ENCODE measurements around the gene MLEC. TPM values are rescaled to one million over a fixed set of nuclear protein-coding genes. Genes with fewer than 3 reads are reported as not detected.

MLEC gene
- total and polyA plus RNA-seq, 4 donors, result 19.7 to 92.0 (median 47.6) TPM

DNA sequence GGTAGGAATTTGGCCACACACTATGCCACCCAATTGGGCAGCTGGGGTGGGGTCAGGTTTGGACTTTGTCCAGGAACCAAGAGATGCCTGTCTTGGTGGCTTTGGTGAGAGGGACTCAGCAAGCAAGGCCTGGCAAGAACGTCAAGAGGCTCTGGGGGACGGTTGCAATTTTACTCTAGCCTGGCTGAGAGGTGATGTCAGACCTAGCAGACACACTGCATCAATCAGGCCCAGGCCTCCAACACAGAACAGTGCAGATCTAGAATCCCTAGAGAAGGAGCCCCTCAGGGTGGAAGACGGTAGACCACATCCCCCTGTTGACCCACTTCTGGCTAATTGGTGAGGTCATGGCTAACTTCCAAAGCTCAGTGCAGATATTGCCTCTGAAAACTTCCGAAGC lies 21.7 kb downstream of the MLEC start:
- Histone ChIP-seq H3K27ac (ENCODE audit: low read depth in 1 of 2, low read length in 2 of 2) (no peak overlapping the region), H3K36me3 (ENCODE audit: control insufficient read depth in 1 of 2, insufficient read depth in 2 of 2, low read length in 1 of 2) (no peaks in the 10 kb centered on the region), H3K4me3 (ENCODE audit: low read length in 2 of 2) (no peak overlapping the region), H3K4me1 (ENCODE audit: control insufficient read depth in 1 of 2, insufficient read depth in 2 of 2, low read length in 2 of 2) (no peaks in the 10 kb centered on the region), H3K27me3 (ENCODE audit: control insufficient read depth in 1 of 2, insufficient read depth in 2 of 2, low read length in 1 of 2) (no peaks in the 10 kb centered on the region), H3K9me3 (ENCODE audit: control insufficient read depth, low read length) (no peaks in the 10 kb centered on the region)
- ATAC-seq (ENCODE audit: low FRiP score) (no peak), DNase-seq (no peak)
- 76 to 81% methylated on average over 4 of the region's 4 CpGs for WGBS, 2 donors
- intact Hi-C loops (cut with DNase I), result no loop called here

DNA sequence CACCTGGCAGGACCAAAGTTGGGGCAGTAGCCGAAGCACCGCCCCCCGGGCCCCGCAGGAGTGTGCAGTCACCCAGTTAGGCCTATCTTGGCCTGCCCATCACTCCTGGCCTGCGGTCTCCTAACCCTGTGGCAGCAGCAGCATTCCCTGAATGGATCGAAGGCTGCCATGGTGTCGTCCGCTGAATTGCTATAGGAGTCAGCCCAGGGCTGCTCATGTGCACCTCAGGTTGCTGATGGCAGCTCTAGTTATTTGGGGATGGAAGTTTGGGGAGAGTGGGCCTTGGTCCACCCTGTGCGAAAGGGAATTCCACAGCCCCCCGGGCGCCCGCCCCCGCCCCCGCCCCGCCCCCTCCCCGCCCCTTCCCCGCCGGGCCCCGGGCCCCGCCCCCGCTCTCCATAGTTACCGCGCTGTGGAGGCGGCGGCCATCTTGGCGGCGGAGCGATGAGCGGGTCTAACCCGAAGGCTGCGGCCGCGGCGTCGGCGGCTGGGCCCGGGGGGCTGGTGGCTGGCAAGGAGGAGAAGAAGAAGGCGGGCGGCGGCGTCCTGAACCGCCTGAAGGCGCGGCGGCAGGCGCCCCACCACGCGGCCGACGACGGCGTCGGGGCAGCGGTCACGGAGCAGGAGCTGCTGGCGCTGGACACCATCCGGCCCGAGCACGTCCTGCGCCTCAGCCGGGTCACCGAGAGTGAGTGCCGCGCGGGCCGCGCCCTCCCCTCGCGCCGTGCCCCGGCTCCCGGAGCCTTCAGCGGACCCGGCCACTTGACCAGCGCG lies 23.3 kb downstream of the MLEC start, which contains the start of gene UNC119B:
Gene UNC119B, plus strand, starts transcription at position 428 of the 774 bp plus-strand sequence. Its CDS starts 17 bp downstream, at position 445.
- Histone ChIP-seq H3K4me3 (ENCODE audit: low read length in 2 of 2) (peak within 1 kb of the TSS; percentile 50 to 74), H3K36me3 (ENCODE audit: control insufficient read depth in 1 of 2, insufficient read depth in 2 of 2, low read length in 1 of 2) (no peaks in the 10 kb centered on the region), H3K9me3 (ENCODE audit: control insufficient read depth, low read length) (no peaks in the 10 kb centered on the region), H3K27ac (ENCODE audit: low read depth in 1 of 2, low read length in 2 of 2) (peak within 1 kb of the TSS in 1 of 2 donors; percentile 18), H3K27me3 (ENCODE audit: control insufficient read depth in 1 of 2, insufficient read depth in 2 of 2, low read length in 1 of 2) (no peaks in the 10 kb centered on the region), H3K4me1 (ENCODE audit: control insufficient read depth in 1 of 2, insufficient read depth in 2 of 2, low read length in 2 of 2) (no peaks in the 10 kb centered on the region)
- 1% methylated on average over 31 to 76 of the region's 76 CpGs for WGBS, 2 donors
- intact Hi-C loops (cut with DNase I), result loop anchor here (2.0 to 5.0 kb wide), 3 partner anchors 61 to 128 kb away; partner anchors contain the start of gene POP5 (in 1 of the 2)
- DNase-seq (peak; percentile 81 to 93), ATAC-seq (ENCODE audit: low FRiP score) (peak; percentile 89)

DNA sequence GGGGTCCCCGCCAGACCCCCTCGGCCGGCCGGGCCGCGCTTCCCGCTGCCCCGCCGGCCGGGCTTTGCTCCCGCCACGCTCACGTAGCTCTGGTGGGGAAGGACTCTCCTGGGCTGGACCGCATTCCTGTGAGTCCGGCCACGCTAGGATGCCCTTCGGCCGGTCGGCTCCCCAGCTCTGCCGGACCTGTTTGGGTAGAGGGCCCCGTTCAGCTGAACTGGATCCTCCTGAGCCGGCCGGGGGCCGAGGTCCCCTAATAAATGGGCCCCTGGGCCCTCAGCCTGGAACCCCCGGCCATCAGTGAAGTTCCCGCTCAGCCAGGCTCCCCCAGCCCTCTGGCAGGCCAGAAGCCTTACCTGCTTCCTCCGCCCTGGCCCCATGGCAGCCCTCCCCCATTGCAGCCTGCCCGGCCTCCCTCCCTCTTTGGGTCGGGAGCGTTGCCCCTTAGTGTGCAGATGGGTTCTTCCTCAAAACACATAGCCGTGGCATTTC lies 23.9 kb downstream of the MLEC start:
- DNase-seq, result peak in 1 of 2 donors; percentile 79

DNA sequence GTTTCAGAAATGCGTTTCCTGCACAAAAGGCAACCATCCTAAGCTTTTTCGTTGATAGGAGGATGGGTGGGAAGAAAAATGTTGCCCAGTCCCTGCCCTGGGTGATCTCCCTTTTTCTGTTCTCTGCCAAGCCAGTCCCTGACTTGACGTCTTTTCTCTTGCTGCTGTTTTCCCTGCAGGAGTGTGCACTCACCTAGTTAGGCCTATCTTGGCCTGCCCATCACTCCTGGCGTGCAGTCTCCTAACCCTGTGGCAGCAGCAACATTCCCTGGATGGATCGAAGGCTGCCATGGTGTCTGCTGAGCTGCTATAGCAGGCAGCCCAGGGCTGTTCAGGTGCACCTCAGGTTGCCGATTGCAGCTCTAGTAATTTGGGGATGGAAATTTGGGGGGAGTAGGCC lies 24.5 kb downstream of the MLEC start:
- H3K27ac ChIP-seq (ENCODE audit: low read depth in 1 of 2, low read length in 2 of 2), result no peak overlapping the region
- no peaks in the 10 kb centered on the region for H3K27me3 ChIP-seq (ENCODE audit: control insufficient read depth in 1 of 2, insufficient read depth in 2 of 2, low read length in 1 of 2)
- 39 to 43% methylated on average over 6 of the region's 6 CpGs for WGBS, 2 donors
- H3K36me3 ChIP-seq (ENCODE audit: control insufficient read depth in 1 of 2, insufficient read depth in 2 of 2, low read length in 1 of 2), result peaks cover 0 to 1% of the 10 kb centered on the region in 2 donors
- no peaks in the 10 kb centered on the region for H3K9me3 ChIP-seq (ENCODE audit: control insufficient read depth, low read length)
- intact Hi-C loops (cut with DNase I), result loop anchor here (2.0 to 5.0 kb wide), 3 partner anchors 63 to 129 kb away; partner anchors contain the start of gene POP5 (in 1 of the 2)
- DNase-seq (no peak), ATAC-seq (ENCODE audit: low FRiP score) (no peak)
- peak overlapping the region in 1 of 2 donors; percentile 74 for H3K4me3 ChIP-seq (ENCODE audit: low read length in 2 of 2)
- H3K4me1 ChIP-seq (ENCODE audit: control insufficient read depth in 1 of 2, insufficient read depth in 2 of 2, low read length in 2 of 2), result no peaks in the 10 kb centered on the region

More for the DNA sequence above, 23.9 kb downstream of the MLEC start:
- Histone ChIP-seq H3K27ac (ENCODE audit: low read depth in 1 of 2, low read length in 2 of 2) (peak overlapping the region in 1 of 2 donors; percentile 18), H3K4me3 (ENCODE audit: low read length in 2 of 2) (peak overlapping the region; percentile 50 to 74), H3K4me1 (ENCODE audit: control insufficient read depth in 1 of 2, insufficient read depth in 2 of 2, low read length in 2 of 2) (no peaks in the 10 kb centered on the region), H3K27me3 (ENCODE audit: control insufficient read depth in 1 of 2, insufficient read depth in 2 of 2, low read length in 1 of 2) (no peaks in the 10 kb centered on the region), H3K9me3 (ENCODE audit: control insufficient read depth, low read length) (no peaks in the 10 kb centered on the region), H3K36me3 (ENCODE audit: control insufficient read depth in 1 of 2, insufficient read depth in 2 of 2, low read length in 1 of 2) (no peaks in the 10 kb centered on the region)
- intact Hi-C loops (cut with DNase I), result loop anchor here (2.0 to 5.0 kb wide), 3 partner anchors 62 to 129 kb away; partner anchors contain the start of gene POP5 (in 1 of the 2)
- WGBS, 2 donors, result 0 to 1% methylated on average over 31 of the region's 31 CpGs
- ATAC-seq (ENCODE audit: low FRiP score), result peak; percentile 28

DNA sequence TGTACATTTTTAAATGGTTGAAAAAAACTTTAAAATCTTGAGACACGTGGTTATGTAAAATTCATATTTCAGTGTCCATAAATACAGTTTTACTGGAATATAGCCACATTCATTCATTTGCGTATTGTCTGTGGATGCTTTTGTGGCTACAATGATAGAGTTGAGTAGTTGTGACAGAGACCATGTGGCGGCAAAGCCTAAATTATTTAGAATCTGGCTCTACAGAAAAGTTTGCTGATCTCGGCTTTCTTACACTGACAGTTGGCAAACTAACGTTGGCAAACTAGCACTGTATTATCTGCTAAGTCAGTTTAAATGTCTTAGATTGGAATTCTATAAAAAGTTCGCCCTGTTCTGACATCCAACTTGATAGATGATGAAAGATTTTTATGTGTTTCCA lies 25.7 kb downstream of the MLEC start:
- Histone ChIP-seq H3K4me3 (ENCODE audit: low read length in 2 of 2) (no peak overlapping the region), H3K27me3 (ENCODE audit: control insufficient read depth in 1 of 2, insufficient read depth in 2 of 2, low read length in 1 of 2) (no peaks in the 10 kb centered on the region), H3K9me3 (ENCODE audit: control insufficient read depth, low read length) (no peaks in the 10 kb centered on the region), H3K4me1 (ENCODE audit: control insufficient read depth in 1 of 2, insufficient read depth in 2 of 2, low read length in 2 of 2) (no peaks in the 10 kb centered on the region), H3K27ac (ENCODE audit: low read depth in 1 of 2, low read length in 2 of 2) (no peak overlapping the region), H3K36me3 (ENCODE audit: control insufficient read depth in 1 of 2, insufficient read depth in 2 of 2, low read length in 1 of 2) (peaks cover 4 to 6% of the 10 kb centered on the region in 2 donors)
- intact Hi-C loops (cut with DNase I), result loop anchor here in 1 of 2 donors (5.0 kb wide), 2 partner anchors 65 to 130 kb away; partner anchors contain the start of gene POP5
- no peak for ATAC-seq (ENCODE audit: low FRiP score)
- WGBS, 2 donors, result 73 to 78% methylated on average over 6 of the region's 6 CpGs
- DNase-seq, result no peak

DNA sequence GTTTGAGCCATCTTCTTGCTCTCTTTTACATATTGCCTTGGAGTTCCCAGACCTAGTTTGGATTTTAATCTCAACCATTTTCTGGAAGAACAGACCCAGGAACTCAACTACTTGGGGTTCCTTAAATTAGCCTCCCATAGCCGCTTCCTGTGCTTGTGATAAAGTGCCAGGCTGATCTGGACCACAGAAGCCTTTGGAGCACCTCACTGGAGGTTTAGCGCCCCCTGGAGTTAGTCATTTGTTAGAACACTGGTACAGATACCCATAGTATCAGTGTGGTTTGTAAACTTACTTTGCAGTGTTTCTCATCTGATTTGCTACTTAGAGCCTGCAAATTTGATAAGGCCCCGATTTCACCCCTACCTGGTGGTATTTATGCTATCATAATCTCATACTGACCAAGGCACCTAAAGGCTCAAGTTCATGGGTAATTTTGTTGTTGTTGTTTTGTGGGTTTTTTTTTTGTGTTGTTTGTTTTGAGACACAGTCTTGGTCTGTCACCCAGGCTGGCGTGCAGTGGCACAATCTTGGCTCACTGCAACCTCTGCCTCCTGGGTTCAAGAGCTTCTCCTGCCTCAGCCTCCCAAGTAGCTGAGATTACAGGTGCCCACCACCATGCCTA lies 27.0 kb downstream of the MLEC start:
- Histone ChIP-seq H3K36me3 (ENCODE audit: control insufficient read depth in 1 of 2, insufficient read depth in 2 of 2, low read length in 1 of 2) (peaks cover 6 to 7% of the 10 kb centered on the region in 2 donors), H3K4me3 (ENCODE audit: low read length in 2 of 2) (no peak overlapping the region), H3K4me1 (ENCODE audit: control insufficient read depth in 1 of 2, insufficient read depth in 2 of 2, low read length in 2 of 2) (no peaks in the 10 kb centered on the region), H3K9me3 (ENCODE audit: control insufficient read depth, low read length) (no peaks in the 10 kb centered on the region), H3K27ac (ENCODE audit: low read depth in 1 of 2, low read length in 2 of 2) (no peak overlapping the region), H3K27me3 (ENCODE audit: control insufficient read depth in 1 of 2, insufficient read depth in 2 of 2, low read length in 1 of 2) (no peaks in the 10 kb centered on the region)
- intact Hi-C loops (cut with DNase I), result loop anchor here (2.0 to 5.0 kb wide), 3 partner anchors 67 to 132 kb away; partner anchors contain the start of gene POP5 (in 1 of the 2)
- 16 to 18% methylated on average over 4 of the region's 4 CpGs for WGBS, 2 donors
- DNase-seq, result peak in 1 of 2 donors; percentile 69
- peak; percentile 71 for ATAC-seq (ENCODE audit: low FRiP score)

DNA sequence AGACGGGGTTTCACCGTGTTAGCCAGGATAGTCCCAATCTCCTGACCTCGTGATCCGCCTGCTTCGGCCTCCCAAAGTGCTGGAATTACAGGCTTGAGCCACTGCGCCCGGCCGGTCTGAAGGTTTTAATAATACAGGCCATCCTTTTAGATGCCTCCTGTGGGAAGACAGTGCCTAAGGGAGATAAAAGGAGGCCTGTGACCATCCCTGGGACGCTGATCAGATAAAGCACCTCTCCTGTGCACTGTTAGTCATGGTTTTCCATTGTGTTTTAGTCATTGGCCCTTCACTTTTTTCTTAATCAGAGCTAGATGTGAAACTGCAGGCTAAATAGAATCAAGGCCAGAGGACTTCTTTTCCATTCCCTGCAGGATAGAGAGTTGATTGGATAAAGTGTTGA lies 31.1 kb downstream of the MLEC start:
- Histone ChIP-seq H3K4me3 (ENCODE audit: low read length in 2 of 2) (no peak overlapping the region), H3K9me3 (ENCODE audit: control insufficient read depth, low read length) (no peaks in the 10 kb centered on the region), H3K36me3 (ENCODE audit: control insufficient read depth in 1 of 2, insufficient read depth in 2 of 2, low read length in 1 of 2) (peaks cover 7 to 13% of the 10 kb centered on the region in 2 donors), H3K27me3 (ENCODE audit: control insufficient read depth in 1 of 2, insufficient read depth in 2 of 2, low read length in 1 of 2) (no peaks in the 10 kb centered on the region), H3K27ac (ENCODE audit: low read depth in 1 of 2, low read length in 2 of 2) (no peak overlapping the region), H3K4me1 (ENCODE audit: control insufficient read depth in 1 of 2, insufficient read depth in 2 of 2, low read length in 2 of 2) (no peaks in the 10 kb centered on the region)
- DNase-seq (peak in 1 of 2 donors; percentile 35), ATAC-seq (ENCODE audit: low FRiP score) (no peak)
- WGBS, 2 donors, result 88 to 96% methylated on average over 9 of the region's 9 CpGs
- intact Hi-C loops (cut with DNase I), result no loop called here

DNA sequence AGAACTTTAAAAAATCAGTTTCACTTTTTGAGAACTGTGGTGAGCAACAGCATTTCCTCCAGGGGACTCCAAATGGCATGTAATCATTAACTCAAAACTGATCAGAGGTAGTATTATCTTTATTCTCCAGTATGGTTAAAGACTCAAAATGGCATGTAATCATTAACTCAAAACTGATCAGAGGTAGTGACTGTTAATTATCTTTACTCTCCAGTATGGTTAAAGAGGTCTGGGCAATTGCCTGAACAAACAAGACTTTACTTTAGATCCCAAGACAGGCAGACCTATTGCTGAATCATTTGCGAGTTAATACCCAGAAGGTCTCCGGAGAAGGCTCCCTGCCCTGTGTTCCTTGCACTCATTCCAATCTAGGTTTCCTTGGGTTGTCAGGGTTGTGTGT lies 32.1 kb downstream of the MLEC start:
- H3K36me3 ChIP-seq (ENCODE audit: control insufficient read depth in 1 of 2, insufficient read depth in 2 of 2, low read length in 1 of 2), result peaks cover 7 to 13% of the 10 kb centered on the region in 2 donors
- no peaks in the 10 kb centered on the region for H3K4me1 ChIP-seq (ENCODE audit: control insufficient read depth in 1 of 2, insufficient read depth in 2 of 2, low read length in 2 of 2)
- H3K9me3 ChIP-seq (ENCODE audit: control insufficient read depth, low read length), result no peaks in the 10 kb centered on the region
- H3K27ac ChIP-seq (ENCODE audit: low read depth in 1 of 2, low read length in 2 of 2), result no peak overlapping the region
- DNase-seq (no peak), ATAC-seq (ENCODE audit: low FRiP score) (no peak)
- no peak overlapping the region for H3K4me3 ChIP-seq (ENCODE audit: low read length in 2 of 2)
- intact Hi-C loops (cut with DNase I), result no loop called here
- 92 to 95% methylated on average over 2 of the region's 2 CpGs for WGBS, 2 donors
- H3K27me3 ChIP-seq (ENCODE audit: control insufficient read depth in 1 of 2, insufficient read depth in 2 of 2, low read length in 1 of 2), result no peaks in the 10 kb centered on the region
